ENCODE results near the gene DPYSL3.
"Not testable (repeated sequence)": the region's sequence is repeated elsewhere in the genome, so short reads cannot be mapped to it uniquely, and the experiment has no call there.

Gene DPYSL3

GRCh38 chr5:147369742-147370374 lies 140.0 kb downstream of the DPYSL3 start:
- peaks cover 0 to 14% of the 10 kb centered on the region in 2 donors for H3K27me3 Mint-ChIP-seq
- no peak overlapping the region for H3K4me3 Mint-ChIP-seq

GRCh38 chr5:147367381-147367780 lies 142.5 kb downstream of the DPYSL3 start:
- H3K36me3 Mint-ChIP-seq (ENCODE audit: insufficient read depth); H3K9me3 Mint-ChIP-seq; H3K4me1 Mint-ChIP-seq (ENCODE audit: low read depth in 2 of 2); ATAC-seq (replicated peaks); H3K4me3 Mint-ChIP-seq; H3K27ac Mint-ChIP-seq; DNase-seq: not testable (repeated sequence)
- H3K27me3 Mint-ChIP-seq = peaks cover 3 to 15% of the 10 kb centered on the region in 2 donors

More at GRCh38 chr5:147369742-147370374, 140.0 kb downstream of the DPYSL3 start:
- Mint-ChIP-seq H3K27ac (no peak overlapping the region), H3K36me3 (ENCODE audit: insufficient read depth) (no peaks in the 10 kb centered on the region), H3K4me1 (ENCODE audit: low read depth in 2 of 2) (no peaks in the 10 kb centered on the region), H3K9me3 (peaks cover 0 to 3% of the 10 kb centered on the region in 2 donors)
- DNase-seq (no peak), ATAC-seq (replicated peaks) (no peak)

GRCh38 chr5:147361441-147362175 lies 148.3 kb downstream of the DPYSL3 start:
- Mint-ChIP-seq H3K27me3 (peaks cover 6 to 11% of the 10 kb centered on the region in 2 donors), H3K36me3 (ENCODE audit: insufficient read depth) (no peaks in the 10 kb centered on the region), H3K27ac (no peak overlapping the region), H3K9me3 (peaks cover 0 to 3% of the 10 kb centered on the region in 2 donors), H3K4me3 (no peak overlapping the region), H3K4me1 (ENCODE audit: low read depth in 2 of 2) (no peaks in the 10 kb centered on the region)
- ATAC-seq (replicated peaks) (no peak), DNase-seq (no peak)

- Mint-ChIP-seq H3K27ac (no peak overlapping the region), H3K9me3 (peaks cover 0 to 3% of the 10 kb centered on the region in 2 donors), H3K4me1 (ENCODE audit: low read depth in 2 of 2) (no peaks in the 10 kb centered on the region), H3K27me3 (peaks cover 6 to 11% of the 10 kb centered on the region in 2 donors), H3K36me3 (ENCODE audit: insufficient read depth) (no peaks in the 10 kb centered on the region), H3K4me3 (no peak overlapping the region)
- ATAC-seq (replicated peaks) (no peak), DNase-seq (no peak)
Observed at GRCh38 chr5:147360816-147361215, 149.1 kb downstream of the DPYSL3 start.

- H3K36me3 Mint-ChIP-seq (ENCODE audit: insufficient read depth) = no peaks in the 10 kb centered on the region
- H3K27me3 Mint-ChIP-seq = peaks cover 6% of the 10 kb centered on the region in 2 donors
Observed at GRCh38 chr5:147359581-147359980, 150.3 kb downstream of the DPYSL3 start.

GRCh38 chr5:147359101-147359500 lies 150.8 kb downstream of the DPYSL3 start:
- ATAC-seq (replicated peaks) (no peak), DNase-seq (no peak)
- H3K27ac Mint-ChIP-seq = no peak overlapping the region
- H3K9me3 Mint-ChIP-seq = peaks cover 0 to under 1% of the 10 kb centered on the region in 2 donors
- H3K27me3 Mint-ChIP-seq = peaks cover 6% of the 10 kb centered on the region in 2 donors
- no peaks in the 10 kb centered on the region for H3K4me1 Mint-ChIP-seq (ENCODE audit: low read depth in 2 of 2)
- no peaks in the 10 kb centered on the region for H3K36me3 Mint-ChIP-seq (ENCODE audit: insufficient read depth)
- no peak overlapping the region for H3K4me3 Mint-ChIP-seq

More at GRCh38 chr5:147359581-147359980, 150.3 kb downstream of the DPYSL3 start:
- Mint-ChIP-seq H3K4me3 (no peak overlapping the region), H3K4me1 (ENCODE audit: low read depth in 2 of 2) (no peaks in the 10 kb centered on the region), H3K9me3 (peaks cover 0 to 2% of the 10 kb centered on the region in 2 donors), H3K27ac (no peak overlapping the region)
- ATAC-seq (replicated peaks) = no peak
- DNase-seq = no peak

GRCh38 chr5:147349241-147349640 lies 160.6 kb downstream of the DPYSL3 start:
- no peak for ATAC-seq (replicated peaks)
- no peak overlapping the region for H3K4me3 Mint-ChIP-seq
- H3K36me3 Mint-ChIP-seq (ENCODE audit: insufficient read depth) = no peaks in the 10 kb centered on the region
- H3K4me1 Mint-ChIP-seq (ENCODE audit: low read depth in 2 of 2) = no peaks in the 10 kb centered on the region
- H3K27me3 Mint-ChIP-seq = peaks cover 0 to 24% of the 10 kb centered on the region in 2 donors
- no peaks in the 10 kb centered on the region for H3K9me3 Mint-ChIP-seq
- no peak for DNase-seq
- no peak overlapping the region for H3K27ac Mint-ChIP-seq

GRCh38 chr5:147348451-147348850 lies 161.4 kb downstream of the DPYSL3 start:
- H3K27me3 Mint-ChIP-seq = peaks cover 0 to 24% of the 10 kb centered on the region in 2 donors
- no peaks in the 10 kb centered on the region for H3K9me3 Mint-ChIP-seq
- ATAC-seq (replicated peaks) = no peak
- H3K4me3 Mint-ChIP-seq = no peak overlapping the region
- no peaks in the 10 kb centered on the region for H3K36me3 Mint-ChIP-seq (ENCODE audit: insufficient read depth)
- DNase-seq = no peak
- H3K27ac Mint-ChIP-seq = no peak overlapping the region
- H3K4me1 Mint-ChIP-seq (ENCODE audit: low read depth in 2 of 2) = no peaks in the 10 kb centered on the region

- no peak for ATAC-seq (replicated peaks)
- Mint-ChIP-seq H3K27me3 (peaks cover 0 to 20% of the 10 kb centered on the region in 2 donors), H3K36me3 (ENCODE audit: insufficient read depth) (no peaks in the 10 kb centered on the region), H3K4me3 (no peak overlapping the region), H3K9me3 (no peaks in the 10 kb centered on the region), H3K4me1 (ENCODE audit: low read depth in 2 of 2) (no peaks in the 10 kb centered on the region), H3K27ac (no peak overlapping the region)
- no peak for DNase-seq
Observed at GRCh38 chr5:147348046-147348445, 161.8 kb downstream of the DPYSL3 start.

- no peaks in the 10 kb centered on the region for H3K36me3 Mint-ChIP-seq (ENCODE audit: insufficient read depth)
- H3K27me3 Mint-ChIP-seq = peaks cover 0 to 10% of the 10 kb centered on the region in 2 donors
- no peak for DNase-seq
- ATAC-seq (replicated peaks) = no peak
- no peaks in the 10 kb centered on the region for H3K9me3 Mint-ChIP-seq
- H3K4me1 Mint-ChIP-seq (ENCODE audit: low read depth in 2 of 2) = no peaks in the 10 kb centered on the region
- H3K27ac Mint-ChIP-seq = no peak overlapping the region
- no peak overlapping the region for H3K4me3 Mint-ChIP-seq
Observed at GRCh38 chr5:147346006-147346561, 163.8 kb downstream of the DPYSL3 start.

- no peaks in the 10 kb centered on the region for H3K4me1 Mint-ChIP-seq (ENCODE audit: low read depth in 2 of 2)
- H3K36me3 Mint-ChIP-seq (ENCODE audit: insufficient read depth) = no peaks in the 10 kb centered on the region
- ATAC-seq (replicated peaks) = no peak
- no peak overlapping the region for H3K4me3 Mint-ChIP-seq
- H3K9me3 Mint-ChIP-seq = no peaks in the 10 kb centered on the region
- no peak overlapping the region for H3K27ac Mint-ChIP-seq
- DNase-seq = no peak
- peaks cover 0 to 10% of the 10 kb centered on the region in 2 donors for H3K27me3 Mint-ChIP-seq
Observed at GRCh38 chr5:147344861-147345260, 165.0 kb downstream of the DPYSL3 start.

GRCh38 chr5:147341345-147341744 lies 168.5 kb downstream of the DPYSL3 start:
- H3K9me3 Mint-ChIP-seq = peaks cover 0 to 5% of the 10 kb centered on the region in 2 donors
- no peaks in the 10 kb centered on the region for H3K36me3 Mint-ChIP-seq (ENCODE audit: insufficient read depth)
- peaks cover 0 to 10% of the 10 kb centered on the region in 2 donors for H3K27me3 Mint-ChIP-seq
- no peak overlapping the region for H3K27ac Mint-ChIP-seq
- ATAC-seq (replicated peaks) (no peak), DNase-seq (no peak)
- H3K4me1 Mint-ChIP-seq (ENCODE audit: low read depth in 2 of 2) = no peaks in the 10 kb centered on the region
- no peak overlapping the region for H3K4me3 Mint-ChIP-seq

GRCh38 chr5:147340941-147341340 lies 168.9 kb downstream of the DPYSL3 start:
- ATAC-seq (replicated peaks) = no peak
- H3K4me3 Mint-ChIP-seq = no peak overlapping the region
- H3K27me3 Mint-ChIP-seq = peaks cover 0 to 10% of the 10 kb centered on the region in 2 donors
- no peak for DNase-seq
- H3K36me3 Mint-ChIP-seq (ENCODE audit: insufficient read depth) = no peaks in the 10 kb centered on the region
- no peaks in the 10 kb centered on the region for H3K4me1 Mint-ChIP-seq (ENCODE audit: low read depth in 2 of 2)
- peaks cover 0 to 5% of the 10 kb centered on the region in 2 donors for H3K9me3 Mint-ChIP-seq
- H3K27ac Mint-ChIP-seq = no peak overlapping the region
